GM18861 (cell line): ENCODE data around the gene ECHS1.
A peak's percentile ranks its signal among the peaks of the same experiment; 100 is the strongest.
"Not testable (repeated sequence)": the region's sequence is repeated elsewhere in the genome, so short reads cannot be mapped to it uniquely, and the experiment has no call there.

Experiments
- ATAC-seq: cut with Tn5 transposase; IDR thresholded peaks from one replicate; pipeline ENCODE4 v1.9.1; 2021; ENCODE audit not compliant: unreplicated experiment

ECHS1 gene

DNA sequence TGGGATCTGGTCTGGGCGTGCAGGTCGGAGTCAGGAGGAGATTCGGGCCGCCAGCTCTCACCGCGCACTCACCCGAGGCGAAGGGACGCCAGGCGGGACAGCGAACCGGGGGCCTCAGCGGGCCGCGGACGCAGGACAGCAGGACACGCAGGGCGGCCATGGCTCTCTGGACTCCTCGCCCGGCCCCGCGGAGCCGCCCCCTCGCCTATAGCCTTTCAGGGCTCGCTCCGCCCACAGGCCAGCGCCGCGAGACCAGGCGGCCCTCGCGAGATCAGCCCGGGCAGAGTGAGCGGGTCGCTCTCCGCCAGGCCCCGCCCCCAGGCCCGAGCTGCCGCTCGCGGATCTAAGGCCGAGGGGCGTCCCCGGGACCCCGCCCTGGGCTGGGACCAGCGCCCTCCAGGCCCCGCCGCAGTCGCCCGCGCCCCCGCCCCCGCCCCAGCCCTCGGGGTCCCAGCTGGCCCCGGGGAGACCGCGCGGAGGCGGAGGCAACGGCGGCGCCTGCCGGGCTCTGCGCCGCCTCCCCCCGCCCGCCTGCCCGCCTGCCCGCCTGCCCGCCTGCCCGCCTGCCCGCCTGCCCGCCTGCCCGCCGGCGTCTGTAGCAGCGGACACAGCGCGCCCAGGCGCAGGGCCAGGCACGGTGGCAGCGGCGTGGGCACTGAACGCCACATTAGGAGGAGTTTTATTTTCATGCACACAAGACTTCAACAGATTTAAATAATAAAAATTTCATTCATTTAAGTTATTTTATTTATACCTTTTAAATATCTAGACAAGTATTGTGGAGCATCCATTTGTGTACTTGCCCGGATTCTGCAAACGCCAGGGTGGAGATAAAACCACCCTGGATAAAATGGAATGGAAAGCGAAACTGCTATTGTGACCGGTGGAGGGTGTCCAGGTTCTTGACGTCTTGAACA, at the start of gene ECHS1:
Gene ECHS1 (minus strand): TSS at position 181 of the 917 bp plus-strand sequence. CDS start 21 bp downstream, at position 160.
- peak; percentile 96 for ATAC-seq

- ATAC-seq: no peak
Measured at GRCh38 chr10:133422223-133422806, 49.2 kb upstream of the ECHS1 start.

DNA sequence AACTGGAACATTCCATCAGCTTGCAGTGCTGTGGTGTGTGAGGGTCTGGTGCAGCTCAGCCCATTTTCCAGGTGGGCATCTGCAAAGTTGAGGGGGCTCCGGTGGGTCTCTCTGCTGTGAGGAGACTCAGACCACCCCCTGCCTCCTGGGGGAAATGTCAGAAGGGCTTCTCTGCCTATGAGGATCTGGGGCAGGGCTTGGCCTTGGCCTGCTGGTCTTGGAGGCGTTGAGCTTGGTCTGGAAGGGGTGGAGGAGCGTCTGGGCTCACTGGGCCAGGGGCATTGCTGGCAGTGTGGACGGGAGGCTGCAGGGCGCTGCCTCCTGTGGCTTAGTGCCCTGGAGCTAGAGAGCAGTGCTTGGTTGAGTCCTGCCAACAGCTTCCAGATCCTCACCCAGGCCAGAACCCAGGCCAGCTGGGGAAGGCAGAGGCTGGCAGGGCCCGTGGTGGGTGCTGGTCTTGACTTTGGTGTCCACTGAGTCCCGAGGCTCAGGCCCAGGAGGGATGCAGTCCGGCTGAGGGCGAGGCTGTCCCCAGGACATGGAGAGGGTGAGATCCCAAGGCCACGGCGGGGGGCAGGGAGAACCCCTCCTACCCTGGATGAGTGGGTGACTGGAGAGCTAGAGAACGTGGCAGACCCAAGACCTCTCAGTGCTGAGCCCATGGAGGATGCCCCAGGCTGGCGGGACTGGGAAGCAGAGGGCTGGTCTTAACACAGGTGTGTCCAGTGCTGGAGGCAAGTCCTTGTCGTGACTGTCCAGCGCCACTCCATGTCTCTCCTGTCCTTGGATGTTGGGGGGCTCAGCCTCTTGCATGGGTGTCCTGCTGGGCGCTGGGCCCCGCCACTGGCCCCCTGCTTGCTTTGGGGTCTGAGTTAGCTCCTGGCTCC, 48.4 kb upstream of the ECHS1 start:
- no peak for ATAC-seq

DNA sequence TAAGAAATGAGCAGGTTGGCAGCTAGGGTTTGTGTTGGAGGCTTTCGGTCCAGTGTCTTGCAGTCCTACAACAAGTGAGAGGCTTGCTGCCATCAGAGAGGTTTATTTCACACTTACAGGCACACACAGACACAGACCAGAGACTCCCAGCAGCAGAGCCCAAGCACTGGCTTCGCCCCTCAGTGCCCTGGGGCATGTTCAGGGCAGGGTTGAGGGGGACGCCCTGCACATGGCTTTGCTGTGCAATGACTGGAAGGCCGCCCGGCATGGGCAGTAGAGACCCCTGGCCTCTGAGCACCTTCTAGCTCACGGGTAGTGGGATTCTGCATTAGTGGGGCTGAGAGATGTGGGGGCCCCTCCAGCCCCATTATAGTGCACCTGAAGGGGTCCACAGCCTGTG, 47.4 kb upstream of the ECHS1 start:
- no peak for ATAC-seq

GRCh38 chr10:133420028-133420427, 46.9 kb upstream of the ECHS1 start:
- ATAC-seq: no peak

DNA sequence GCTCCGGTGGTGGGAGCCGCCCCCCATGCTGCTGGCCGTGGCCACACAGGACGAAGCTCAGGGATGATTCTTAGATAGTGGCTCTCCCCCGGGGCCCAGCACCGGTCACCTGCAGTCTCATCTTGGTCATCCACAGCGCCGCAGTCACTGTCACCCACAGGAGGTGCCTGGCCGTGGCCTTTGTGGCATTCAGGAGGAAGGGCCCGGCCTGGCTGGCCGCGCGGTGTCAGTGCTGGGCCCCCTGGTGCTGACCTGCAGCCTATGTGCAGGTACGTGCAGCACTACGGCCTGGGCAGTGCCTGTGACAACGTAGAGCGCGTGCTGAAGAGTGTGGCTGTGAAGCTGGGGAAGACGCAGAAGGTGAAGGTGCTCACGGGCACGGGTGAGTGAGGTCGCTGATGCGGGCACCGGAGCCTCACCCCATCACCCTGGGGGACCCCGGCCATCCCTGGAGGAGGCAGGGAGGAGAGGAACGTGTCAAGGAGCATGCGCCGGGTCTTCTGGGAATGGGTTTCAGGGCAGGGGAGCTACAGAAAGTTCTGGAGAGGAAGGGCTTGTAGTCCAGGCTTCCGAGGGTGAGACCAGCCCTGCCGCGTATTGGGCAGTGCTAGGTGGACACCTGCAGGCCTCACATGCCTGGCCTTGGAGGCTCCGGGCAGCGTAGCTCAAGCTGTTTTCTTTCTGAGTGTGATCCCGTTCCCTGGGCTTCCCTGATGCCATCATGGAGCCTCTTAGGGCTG, 46.2 kb upstream of the ECHS1 start:
- ATAC-seq: no peak

- no peak for ATAC-seq
Measured at GRCh38 chr10:133418289-133418993, 45.3 kb upstream of the ECHS1 start.

DNA sequence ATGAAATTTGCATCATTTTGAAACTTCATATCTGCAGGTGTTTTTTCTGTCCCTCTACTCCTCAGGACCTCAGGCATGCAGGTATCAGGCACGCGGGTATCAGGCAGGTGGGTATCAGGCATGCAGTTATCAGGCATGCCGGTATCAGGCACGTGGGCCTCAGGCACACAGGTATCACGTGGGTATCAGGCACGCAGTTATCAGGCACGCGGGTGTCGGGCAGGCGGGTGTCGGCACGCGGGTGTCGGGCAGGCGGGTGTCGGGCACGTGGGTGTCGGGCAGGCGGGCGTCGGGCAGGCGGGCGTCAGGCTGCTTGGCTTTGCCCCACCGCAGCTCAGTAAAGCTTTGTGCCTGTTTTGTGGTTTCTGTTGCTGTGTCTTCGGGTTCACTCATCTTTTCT, 42.6 kb upstream of the ECHS1 start:
- no peak for ATAC-seq

GRCh38 chr10:133414401-133414800, 41.2 kb upstream of the ECHS1 start:
- ATAC-seq: not testable (repeated sequence)

- ATAC-seq: no peak
Measured at GRCh38 chr10:133412381-133412711, 39.2 kb upstream of the ECHS1 start.

- no peak for ATAC-seq
Measured at GRCh38 chr10:133411523-133412380, 38.6 kb upstream of the ECHS1 start.

- no peak for ATAC-seq
Measured at GRCh38 chr10:133405844-133406527, 32.8 kb upstream of the ECHS1 start.

DNA sequence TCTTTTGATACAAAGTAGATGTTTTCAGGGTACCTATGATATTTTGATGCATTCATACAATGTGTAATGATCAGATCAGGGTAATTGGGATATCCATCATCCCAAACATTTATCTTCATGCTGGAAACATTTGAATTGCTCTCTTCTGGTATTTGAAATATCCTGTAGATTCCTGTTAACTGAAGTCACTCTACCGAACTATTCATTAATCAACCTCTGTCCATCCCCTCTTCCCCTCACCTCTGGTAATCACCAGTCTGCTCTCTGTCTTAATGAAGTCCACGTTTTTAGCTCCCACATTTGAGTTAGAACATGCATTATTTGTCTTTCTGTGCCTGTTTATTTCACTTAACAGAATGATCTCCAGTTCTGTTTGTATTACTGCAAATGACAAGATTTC, 32.1 kb upstream of the ECHS1 start:
- ATAC-seq: no peak

GRCh38 chr10:133403784-133404183, 30.6 kb upstream of the ECHS1 start:
- ATAC-seq: no peak

DNA sequence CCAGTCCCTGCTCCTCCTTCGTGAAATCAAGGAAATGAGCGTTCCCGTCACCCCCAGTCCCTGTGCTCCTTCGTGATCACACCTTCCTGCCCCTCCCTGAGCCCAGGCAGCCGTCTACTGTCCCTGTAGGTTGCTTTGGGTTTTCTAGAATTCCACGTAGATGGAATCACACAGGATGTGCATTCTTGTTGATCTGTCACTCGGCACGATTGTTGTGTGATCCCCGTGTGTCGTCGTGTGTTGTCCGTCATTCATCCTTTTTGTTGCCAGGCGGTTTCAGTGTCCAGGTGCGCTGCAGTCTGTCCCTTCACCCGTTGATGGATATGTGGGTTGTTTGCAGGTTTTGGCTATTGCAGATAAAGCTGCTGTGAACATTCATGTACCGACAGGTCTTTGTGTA, 30.2 kb upstream of the ECHS1 start:
- no peak for ATAC-seq

DNA sequence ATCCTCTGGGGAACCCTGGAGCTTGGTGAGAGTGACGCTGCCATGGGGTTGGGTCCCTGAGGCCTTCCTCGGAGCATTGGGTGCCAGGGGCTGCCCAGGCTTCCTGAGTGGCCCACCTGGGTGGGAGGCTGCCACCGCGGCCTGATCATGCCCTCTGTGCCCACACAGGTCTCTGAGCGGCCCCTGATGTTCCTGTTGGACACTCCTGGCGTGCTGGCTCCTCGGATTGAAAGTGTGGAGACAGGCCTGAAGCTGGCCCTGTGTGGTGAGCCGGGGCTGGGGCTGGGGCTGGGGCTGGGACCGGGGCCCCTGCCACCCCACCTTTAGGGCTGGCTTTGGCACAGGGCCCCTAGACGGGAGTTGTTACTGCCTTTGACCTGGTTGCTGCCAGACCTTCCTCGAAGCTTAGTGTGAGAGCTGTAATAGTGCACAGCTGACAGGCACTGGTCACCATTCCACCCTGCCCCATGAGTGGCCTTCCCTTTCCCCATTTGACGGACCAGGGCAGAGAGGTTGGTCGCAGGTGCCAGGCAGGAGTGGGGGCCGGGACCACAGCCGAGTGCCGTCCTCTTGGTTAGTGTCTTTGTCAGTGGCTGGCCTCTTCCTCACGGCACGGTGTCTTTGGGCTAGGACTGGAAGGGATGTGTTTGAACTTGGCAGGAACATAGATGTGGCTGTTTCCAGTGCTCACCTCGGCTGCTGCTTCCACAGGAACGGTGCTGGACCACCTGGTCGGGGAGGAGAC, 29.0 kb upstream of the ECHS1 start:
- ATAC-seq: no peak

GRCh38 chr10:133401500-133401899, 28.3 kb upstream of the ECHS1 start:
- no peak for ATAC-seq
